BE2C (cell line): ENCODE results near the gene BEND2. TPM values are rescaled to one million over a fixed set of nuclear protein-coding genes. Genes with fewer than 3 reads are reported as not detected.
"Not testable (repeated sequence)": the region's sequence is repeated elsewhere in the genome, so short reads cannot be mapped to it uniquely, and the experiment has no call there.

Experiments used
- DNase-seq: peaks from one replicate; pipeline ENCODE4 v3.0.0-alpha.2; 2020
- H3K27me3 ChIP-seq: fragments of 250-450 bp; sonication (Bioruptor Pico); 2 replicates; pipeline ENCODE4 v1.5.1; 2020; ENCODE audit warnings: mild to moderate bottlenecking
- H3K36me3 ChIP-seq: fragments of 250-450 bp; sonication (Bioruptor Pico); 2 replicates; pipeline ENCODE4 v1.5.1; 2020; ENCODE audit warnings: mild to moderate bottlenecking
- H3K4me1 ChIP-seq: fragments of 250-450 bp; sonication (Bioruptor Pico); 2 replicates; pipeline ENCODE4 v1.5.1; 2020
- H3K4me3 ChIP-seq: 2 replicates; pipeline ENCODE4 v1.5.1; 2011; ENCODE audit warnings: low read depth, low read length
- H3K9me3 ChIP-seq: fragments of 250-450 bp; sonication (Bioruptor Pico); 2 replicates; pipeline ENCODE4 v1.5.1; 2020
- polyA plus RNA-seq: library from polyadenylated mRNA; unstranded; fragments of >200 nt; gene quantifications from one replicate; pipeline ENCODE4 v1.2.1, GENCODE V29; 2012; ENCODE audit warnings: low read depth, missing spikeins; ENCODE audit not compliant: insufficient read length, insufficient read depth
- TF ChIP-seq, protein P1 (sequence below): IDR thresholded peaks from 2 replicates; pipeline ENCODE4 v1.5.1; 2012; ENCODE audit warnings: mild to moderate bottlenecking, low read depth, low read length

Gene BEND2
- not detected for polyA plus RNA-seq

DNA sequence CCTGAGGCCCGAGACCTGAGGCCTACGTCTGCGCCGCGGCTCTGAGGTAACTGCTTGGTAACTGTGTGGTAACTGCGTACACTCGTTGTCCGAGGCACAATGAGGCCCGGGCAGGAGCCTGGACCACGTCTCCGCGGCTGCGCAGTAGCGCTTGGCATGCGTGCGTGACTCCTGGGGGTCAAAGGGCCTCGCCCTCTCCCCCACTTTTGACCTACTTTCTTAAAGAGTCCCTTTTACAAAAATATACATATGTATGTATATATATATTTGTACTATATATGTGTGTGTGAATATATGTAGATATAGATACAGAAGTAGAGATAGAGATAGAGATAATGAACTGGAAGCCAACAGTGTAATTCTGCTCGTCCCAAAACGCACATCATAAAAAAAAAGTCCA, at the start of gene BEND2:
BEND2 (minus strand) TSS at position 101 of the 400 bp plus-strand sequence. CDS start 136 bp downstream, outside the sequence.
- H3K9me3 ChIP-seq: no peaks in the 10 kb centered on the region
- H3K36me3 ChIP-seq: no peaks in the 10 kb centered on the region
- H3K4me3 ChIP-seq: no peak within 1 kb of the TSS
- TF ChIP-seq, protein P1, sequence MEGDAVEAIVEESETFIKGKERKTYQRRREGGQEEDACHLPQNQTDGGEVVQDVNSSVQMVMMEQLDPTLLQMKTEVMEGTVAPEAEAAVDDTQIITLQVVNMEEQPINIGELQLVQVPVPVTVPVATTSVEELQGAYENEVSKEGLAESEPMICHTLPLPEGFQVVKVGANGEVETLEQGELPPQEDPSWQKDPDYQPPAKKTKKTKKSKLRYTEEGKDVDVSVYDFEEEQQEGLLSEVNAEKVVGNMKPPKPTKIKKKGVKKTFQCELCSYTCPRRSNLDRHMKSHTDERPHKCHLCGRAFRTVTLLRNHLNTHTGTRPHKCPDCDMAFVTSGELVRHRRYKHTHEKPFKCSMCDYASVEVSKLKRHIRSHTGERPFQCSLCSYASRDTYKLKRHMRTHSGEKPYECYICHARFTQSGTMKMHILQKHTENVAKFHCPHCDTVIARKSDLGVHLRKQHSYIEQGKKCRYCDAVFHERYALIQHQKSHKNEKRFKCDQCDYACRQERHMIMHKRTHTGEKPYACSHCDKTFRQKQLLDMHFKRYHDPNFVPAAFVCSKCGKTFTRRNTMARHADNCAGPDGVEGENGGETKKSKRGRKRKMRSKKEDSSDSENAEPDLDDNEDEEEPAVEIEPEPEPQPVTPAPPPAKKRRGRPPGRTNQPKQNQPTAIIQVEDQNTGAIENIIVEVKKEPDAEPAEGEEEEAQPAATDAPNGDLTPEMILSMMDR: no peak
- no peaks in the 10 kb centered on the region for H3K4me1 ChIP-seq
- no peaks in the 10 kb centered on the region for H3K27me3 ChIP-seq
- DNase-seq: no peak

DNA sequence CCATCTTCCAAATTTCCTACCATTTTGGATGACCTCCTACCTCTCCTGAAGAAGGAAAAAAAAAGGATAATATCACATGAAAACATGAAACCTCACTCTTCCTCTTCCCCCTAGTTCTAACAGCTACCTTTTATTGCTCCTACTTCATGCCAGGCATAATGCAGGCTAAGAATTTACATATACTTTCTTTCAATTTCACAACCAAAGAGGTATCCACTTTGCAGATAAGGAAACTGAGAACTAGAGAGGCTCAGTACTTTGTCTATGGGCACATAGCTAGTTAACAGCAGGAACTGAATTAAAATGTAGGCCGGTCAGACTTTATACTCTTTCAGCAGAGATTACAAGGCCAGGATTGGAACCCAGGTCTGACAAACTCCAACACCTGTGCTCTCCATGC, 34.4 kb upstream of the BEND2 start:
- Histone ChIP-seq H3K4me3 (no peak overlapping the region), H3K27me3 (no peaks in the 10 kb centered on the region), H3K4me1 (no peaks in the 10 kb centered on the region), H3K9me3 (no peaks in the 10 kb centered on the region), H3K36me3 (no peaks in the 10 kb centered on the region)
- DNase-seq: no peak
- TF ChIP-seq, protein P1: no peak

DNA sequence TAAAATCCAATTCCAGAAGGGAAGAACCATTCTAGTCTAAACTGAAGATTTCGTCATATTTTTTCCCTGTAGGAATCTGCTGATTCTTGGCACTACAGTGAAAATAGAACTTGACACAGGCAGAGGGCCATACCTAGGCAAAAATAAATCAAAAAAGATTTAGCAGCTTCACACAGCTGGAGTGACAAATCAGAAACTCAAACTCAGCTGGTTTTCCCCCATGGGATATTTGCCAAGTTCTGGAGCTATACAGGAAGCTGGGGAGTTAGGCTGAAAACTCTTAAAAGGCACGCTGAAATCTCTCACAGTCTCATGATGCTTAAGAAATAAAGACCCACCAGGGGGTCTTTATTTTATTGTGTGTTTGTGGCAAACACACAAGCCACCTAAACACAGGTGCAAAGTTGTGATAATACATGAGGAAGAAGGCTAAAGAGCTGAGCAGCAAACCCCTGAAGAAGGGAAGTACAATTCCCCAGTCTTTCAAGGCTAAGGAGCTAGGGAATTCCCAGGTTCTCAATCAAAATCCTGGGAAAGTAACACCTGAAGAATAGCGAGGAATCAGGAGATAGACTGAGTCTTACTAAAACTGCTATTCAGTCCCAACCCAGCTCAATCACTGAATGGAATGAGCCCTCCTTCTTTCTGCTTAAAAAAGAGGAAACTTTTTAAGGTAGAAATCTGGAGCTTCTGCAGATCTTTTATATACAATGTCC, 32.1 kb upstream of the BEND2 start:
- Histone ChIP-seq H3K4me1 (no peaks in the 10 kb centered on the region), H3K9me3 (no peaks in the 10 kb centered on the region), H3K36me3 (no peaks in the 10 kb centered on the region), H3K27me3 (no peaks in the 10 kb centered on the region), H3K4me3 (no peak overlapping the region)
- DNase-seq: no peak
- TF ChIP-seq, protein P1: no peak

DNA sequence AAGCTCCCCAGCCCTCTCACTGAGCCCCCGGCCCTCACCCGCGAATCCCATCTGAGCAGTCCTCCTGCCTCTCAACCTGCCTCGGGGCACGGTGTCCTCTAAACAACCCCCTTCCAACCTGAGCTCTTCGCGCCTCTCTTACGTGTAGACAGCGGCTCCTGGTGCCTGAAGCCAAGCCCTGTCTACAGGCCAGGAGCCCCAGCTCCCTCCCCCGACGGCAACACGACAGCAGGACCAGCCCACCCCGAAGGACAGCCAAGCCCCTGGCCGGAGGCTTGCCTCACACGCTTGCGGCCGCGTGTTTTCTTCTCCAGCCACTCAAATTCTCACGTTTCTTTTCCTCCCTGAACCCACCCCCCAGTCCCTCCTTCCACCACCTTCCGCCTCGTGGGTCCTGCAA, 9.0 kb upstream of the BEND2 start:
- not testable (repeated sequence) for H3K4me3 ChIP-seq, H3K27me3 ChIP-seq, H3K4me1 ChIP-seq, DNase-seq, H3K36me3 ChIP-seq, H3K9me3 ChIP-seq

DNA sequence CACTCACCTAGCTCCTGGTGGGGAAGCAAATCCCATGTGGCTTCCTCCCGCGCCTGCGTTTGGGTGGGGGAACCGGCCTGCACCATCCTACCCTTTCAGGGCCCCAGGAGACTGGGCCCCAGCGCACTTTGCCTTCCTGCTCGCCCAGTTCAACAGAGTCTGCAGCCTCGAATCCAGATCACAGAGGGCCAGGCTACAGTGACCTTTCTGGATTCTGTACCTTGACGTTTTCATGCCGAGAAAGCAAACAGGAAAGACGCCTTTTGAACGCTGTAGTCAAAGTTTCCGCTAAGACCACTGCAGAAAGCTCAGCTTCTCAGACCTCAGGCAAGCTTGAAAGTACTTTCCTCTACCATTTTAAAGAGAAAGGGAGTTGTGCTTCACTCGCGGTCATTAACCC, 7.4 kb upstream of the BEND2 start:
- H3K4me1 ChIP-seq: no peaks in the 10 kb centered on the region
- TF ChIP-seq, protein P1: no peak
- H3K27me3 ChIP-seq: no peaks in the 10 kb centered on the region
- H3K4me3 ChIP-seq: no peak overlapping the region
- no peaks in the 10 kb centered on the region for H3K36me3 ChIP-seq
- DNase-seq: no peak
- no peaks in the 10 kb centered on the region for H3K9me3 ChIP-seq

DNA sequence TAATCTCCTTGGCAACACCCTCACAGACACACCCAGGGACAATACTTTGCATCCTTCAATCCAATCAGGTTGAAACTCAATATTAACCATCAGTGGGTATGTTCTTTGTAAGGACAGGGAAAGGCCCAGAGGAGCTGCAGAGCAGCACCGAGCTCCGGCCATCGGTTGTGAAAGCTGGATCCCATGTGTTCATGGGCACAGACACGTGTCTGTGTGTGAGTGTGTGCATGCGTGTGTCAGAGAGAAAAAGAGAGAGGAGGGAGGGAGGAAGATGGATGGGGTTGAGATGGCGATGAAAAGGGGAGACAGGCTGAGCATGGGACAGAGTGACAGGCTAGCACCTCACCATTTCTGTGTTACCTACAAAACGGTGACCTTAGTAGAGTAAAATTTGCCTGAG, 6.8 kb upstream of the BEND2 start:
- Histone ChIP-seq H3K9me3 (no peaks in the 10 kb centered on the region), H3K27me3 (no peaks in the 10 kb centered on the region), H3K36me3 (no peaks in the 10 kb centered on the region), H3K4me3 (no peak overlapping the region), H3K4me1 (no peaks in the 10 kb centered on the region)
- TF ChIP-seq, protein P1: no peak
- no peak for DNase-seq
